ENCODE data around the gene ROCK2.

ROCK2 gene

GRCh38 chr2:11385847-11386246, 41.4 kb upstream of the ROCK2 start:
- H3K27me3 ChIP-seq (ENCODE audit: insufficient read depth, low read length, poor library complexity, severe bottlenecking): no peaks in the 10 kb centered on the region
- peaks cover 56% of the 10 kb centered on the region for H3K4me1 ChIP-seq (ENCODE audit: insufficient read depth, low read length, poor library complexity, severe bottlenecking)
- no peaks in the 10 kb centered on the region for H4K20me1 ChIP-seq (ENCODE audit: insufficient read depth, low read length, poor library complexity, severe bottlenecking)
- H3K4me2 ChIP-seq (ENCODE audit: low read depth, low read length, poor library complexity, severe bottlenecking): peak overlapping the region; percentile 69
- no peaks in the 10 kb centered on the region for H3K79me2 ChIP-seq (ENCODE audit: insufficient read depth, low read length)
- H3F3A ChIP-seq (ENCODE audit: low read depth): peaks cover 9% of the 10 kb centered on the region; the same call in 1 of the 2 replicates
- no peak overlapping the region for H2AFZ ChIP-seq (ENCODE audit: low read length)
- peak overlapping the region; percentile 28 for H3K4me3 ChIP-seq (ENCODE audit: low read length, poor library complexity, severe bottlenecking)
- TF ChIP-seq CTCF (conservative IDR thresholded peaks at IDR 0.05; ENCODE audit: low read length) (no peak), EZH2phosphoT487 (IDR thresholded peaks at IDR 0.05; ENCODE audit: borderline replicate concordance) (no peak)
- no peaks in the 10 kb centered on the region for H3K9me3 ChIP-seq (ENCODE audit: insufficient read depth, low read depth, low read length)
- no peaks in the 10 kb centered on the region for H3K36me3 ChIP-seq (ENCODE audit: insufficient read depth, low read length)
- H3K9me2 ChIP-seq (replicated peaks; ENCODE audit: low read depth, low read length): no peaks in the 10 kb centered on the region
- peak overlapping the region; percentile 62 for H3K9ac ChIP-seq (ENCODE audit: low read depth, low read length, poor library complexity, severe bottlenecking)

GRCh38 chr2:11385216-11385615, 40.8 kb upstream of the ROCK2 start:
- no peak for TF ChIP-seq EZH2phosphoT487 (IDR thresholded peaks at IDR 0.05; ENCODE audit: borderline replicate concordance)
- no peak for TF ChIP-seq CTCF (conservative IDR thresholded peaks at IDR 0.05; ENCODE audit: low read length)
- peak overlapping the region; percentile 37; the same call in 1 of the 2 replicates for H2AFZ ChIP-seq (ENCODE audit: low read length)

GRCh38 chr2:11379558-11379957, 35.1 kb upstream of the ROCK2 start:
- Histone ChIP-seq H2AFZ (ENCODE audit: low read length) (peak overlapping the region; percentile 42; the same call in 1 of the 2 replicates), H3K4me1 (ENCODE audit: insufficient read depth, low read length, poor library complexity, severe bottlenecking) (peaks cover 19% of the 10 kb centered on the region), H3K4me2 (ENCODE audit: low read depth, low read length, poor library complexity, severe bottlenecking) (no peak overlapping the region), H3K9me2 (replicated peaks; ENCODE audit: low read depth, low read length) (no peaks in the 10 kb centered on the region), H3K79me2 (ENCODE audit: insufficient read depth, low read length) (no peaks in the 10 kb centered on the region), H3K9me3 (ENCODE audit: insufficient read depth, low read depth, low read length) (no peaks in the 10 kb centered on the region), H3K27me3 (ENCODE audit: insufficient read depth, low read length, poor library complexity, severe bottlenecking) (no peaks in the 10 kb centered on the region), H3K9ac (ENCODE audit: low read depth, low read length, poor library complexity, severe bottlenecking) (no peak overlapping the region), H3F3A (ENCODE audit: low read depth) (no peaks in the 10 kb centered on the region), H3K36me3 (ENCODE audit: insufficient read depth, low read length) (no peaks in the 10 kb centered on the region), H3K4me3 (ENCODE audit: low read length, poor library complexity, severe bottlenecking) (no peak overlapping the region), H4K20me1 (ENCODE audit: insufficient read depth, low read length, poor library complexity, severe bottlenecking) (no peaks in the 10 kb centered on the region)
- TF ChIP-seq EZH2phosphoT487 (IDR thresholded peaks at IDR 0.05; ENCODE audit: borderline replicate concordance) (no peak), CTCF (conservative IDR thresholded peaks at IDR 0.05; ENCODE audit: low read length) (no peak)

More at GRCh38 chr2:11385216-11385615, 40.8 kb upstream of the ROCK2 start:
- peak overlapping the region; percentile 62 for H3K9ac ChIP-seq (ENCODE audit: low read depth, low read length, poor library complexity, severe bottlenecking)
- H3K4me3 ChIP-seq (ENCODE audit: low read length, poor library complexity, severe bottlenecking): no peak overlapping the region
- H3K27me3 ChIP-seq (ENCODE audit: insufficient read depth, low read length, poor library complexity, severe bottlenecking): no peaks in the 10 kb centered on the region
- H3K4me2 ChIP-seq (ENCODE audit: low read depth, low read length, poor library complexity, severe bottlenecking): peak overlapping the region; percentile 69
- H3F3A ChIP-seq (ENCODE audit: low read depth): peaks cover 9% of the 10 kb centered on the region; the same call in 1 of the 2 replicates
- no peaks in the 10 kb centered on the region for H3K9me3 ChIP-seq (ENCODE audit: insufficient read depth, low read depth, low read length)
- no peaks in the 10 kb centered on the region for H3K79me2 ChIP-seq (ENCODE audit: insufficient read depth, low read length)
- no peaks in the 10 kb centered on the region for H3K9me2 ChIP-seq (replicated peaks; ENCODE audit: low read depth, low read length)
- H3K4me1 ChIP-seq (ENCODE audit: insufficient read depth, low read length, poor library complexity, severe bottlenecking): peaks cover 56% of the 10 kb centered on the region
- no peaks in the 10 kb centered on the region for H3K36me3 ChIP-seq (ENCODE audit: insufficient read depth, low read length)
- H4K20me1 ChIP-seq (ENCODE audit: insufficient read depth, low read length, poor library complexity, severe bottlenecking): no peaks in the 10 kb centered on the region

Data from Loucy (cell line).